Ishikawa (cell line): ENCODE measurements around the gene SHC1.

Source experiments
- EGR1 ChIP-seq: IDR thresholded peaks from 2 replicates; pipeline ENCODE4 v1.6.1; 2012
- EP300 ChIP-seq: IDR thresholded peaks from 2 replicates; pipeline ENCODE4 v1.6.1; 2012; ENCODE audit warnings: borderline replicate concordance
- NFIC ChIP-seq: IDR thresholded peaks from 2 replicates; pipeline ENCODE4 v1.6.1; 2012
- REST ChIP-seq: IDR thresholded peaks from 2 replicates; pipeline ENCODE4 v1.6.1; 2012; ENCODE audit warnings: low read depth, mild to moderate bottlenecking
- TAF1 ChIP-seq: IDR thresholded peaks from 2 replicates; pipeline ENCODE4 v1.6.1; 2012; ENCODE audit warnings: low read depth, mild to moderate bottlenecking
- TF ChIP-seq, protein P1 (sequence below): IDR thresholded peaks from 2 replicates; pipeline ENCODE4 v1.6.1; 2012

DNA sequence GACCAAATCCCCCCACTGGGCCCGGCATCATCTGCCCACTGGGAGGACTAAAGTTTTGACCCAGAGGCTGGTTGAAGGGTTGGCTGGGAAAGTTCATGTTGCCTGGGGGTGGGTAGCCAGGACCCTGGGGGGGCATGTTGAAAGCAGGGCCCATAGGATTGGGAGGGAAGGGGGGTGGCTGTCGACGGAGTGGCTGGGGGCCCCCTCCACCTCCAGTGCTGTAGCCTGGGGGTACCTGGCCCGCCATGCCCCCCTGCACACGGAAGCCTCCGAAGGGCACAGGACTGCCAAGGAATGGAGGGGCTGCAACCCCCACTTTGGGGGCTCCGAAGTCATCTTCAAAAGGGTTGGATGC is 11.1 kb downstream of the SHC1 start:
- TF ChIP-seq EP300 (no peak), NFIC (no peak), REST (no peak), TAF1 (no peak), EGR1 (no peak)
- TF ChIP-seq, protein P1, sequence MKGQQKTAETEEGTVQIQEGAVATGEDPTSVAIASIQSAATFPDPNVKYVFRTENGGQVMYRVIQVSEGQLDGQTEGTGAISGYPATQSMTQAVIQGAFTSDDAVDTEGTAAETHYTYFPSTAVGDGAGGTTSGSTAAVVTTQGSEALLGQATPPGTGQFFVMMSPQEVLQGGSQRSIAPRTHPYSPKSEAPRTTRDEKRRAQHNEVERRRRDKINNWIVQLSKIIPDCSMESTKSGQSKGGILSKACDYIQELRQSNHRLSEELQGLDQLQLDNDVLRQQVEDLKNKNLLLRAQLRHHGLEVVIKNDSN = no peak
